ENCODE results near the gene UBE2H. TPM values are rescaled to one million over a fixed set of nuclear protein-coding genes. Genes with fewer than 3 reads are reported as not detected.

Gene UBE2H
- total RNA-seq, 2 donors from 2014 or later: 92.6 to 93.4 TPM

- peak overlapping the region in 1 of 4 donors; percentile 69 for H3K27ac ChIP-seq
- DNase-seq: no peak
- 88 to 97% methylated on average over 3 of the region's 3 CpGs for WGBS, 2 donors
Observed at GRCh38 chr7:129832701-129833227, 120.0 kb downstream of the UBE2H start.

GRCh38 chr7:129832282-129832681, 120.5 kb downstream of the UBE2H start:
- H3K27me3 ChIP-seq: no peaks in the 10 kb centered on the region
- ATAC-seq (no peak), DNase-seq (no peak)
- intact Hi-C loops (cut with DNase I): loop anchor here (10.0 kb wide), 1 partner anchor 183 kb away; no protein-coding TSS in a partner anchor
- peak overlapping the region in 2 of 4 donors; percentile 40 to 69 for H3K27ac ChIP-seq
- H3K4me3 ChIP-seq: no peak overlapping the region
- TF ChIP-seq CTCF (IDR thresholded peaks at IDR 0.05): no peak
- TF ChIP-seq POLR2A (IDR thresholded peaks at IDR 0.05): no peak
- WGBS, 2 donors: 91 to 97% methylated on average over 4 of the region's 4 CpGs
- H3K4me1 ChIP-seq: peaks cover 33% of the 10 kb centered on the region
- H3K9me3 ChIP-seq: no peaks in the 10 kb centered on the region
- H3K36me3 ChIP-seq (replicated peaks in 1 of 2; ENCODE audit: insufficient read depth in 1 of 2, low read depth in 2 of 2): peaks cover 0 to 5% of the 10 kb centered on the region in 2 donors

More at GRCh38 chr7:129832701-129833227, 120.0 kb downstream of the UBE2H start:
- TF ChIP-seq CTCF (IDR thresholded peaks at IDR 0.05): no peak
- intact Hi-C loops (cut with DNase I): loop anchor here (10.0 kb wide), 1 partner anchor 182 kb away; no protein-coding TSS in a partner anchor
- peaks cover 0 to 5% of the 10 kb centered on the region in 2 donors for H3K36me3 ChIP-seq (replicated peaks in 1 of 2; ENCODE audit: insufficient read depth in 1 of 2, low read depth in 2 of 2)
- H3K4me1 ChIP-seq: peaks cover 33% of the 10 kb centered on the region
- no peaks in the 10 kb centered on the region for H3K9me3 ChIP-seq
- no peak overlapping the region for H3K4me3 ChIP-seq
- no peaks in the 10 kb centered on the region for H3K27me3 ChIP-seq
- ATAC-seq: no peak

- no peaks in the 10 kb centered on the region for H3K27me3 ChIP-seq
- peak overlapping the region in 3 of 4 donors; percentile 40 to 71 (median 69) for H3K27ac ChIP-seq
- WGBS, 2 donors: 72 to 83% methylated on average over 5 of the region's 5 CpGs
- TF ChIP-seq CTCF (IDR thresholded peaks at IDR 0.05): no peak
- no peak for TF ChIP-seq POLR2A (IDR thresholded peaks at IDR 0.05)
- no peak overlapping the region for H3K4me3 ChIP-seq
- peaks cover 33% of the 10 kb centered on the region for H3K4me1 ChIP-seq
- H3K9me3 ChIP-seq: no peaks in the 10 kb centered on the region
- peak in 1 of 4 donors; percentile 45 for DNase-seq
- ATAC-seq: peak; percentile 71
- H3K36me3 ChIP-seq (replicated peaks in 1 of 2; ENCODE audit: insufficient read depth in 1 of 2, low read depth in 2 of 2): peaks cover 0 to 5% of the 10 kb centered on the region in 2 donors
- intact Hi-C loops (cut with DNase I): loop anchor here (10.0 kb wide), 1 partner anchor 183 kb away; no protein-coding TSS in a partner anchor
Observed at GRCh38 chr7:129831424-129832058, 121.2 kb downstream of the UBE2H start.

GRCh38 chr7:129830949-129831348, 121.8 kb downstream of the UBE2H start:
- Histone ChIP-seq H3K27ac (peak overlapping the region; percentile 40 to 71 (median 62)), H3K27me3 (no peaks in the 10 kb centered on the region), H3K4me1 (peaks cover 34% of the 10 kb centered on the region), H3K4me3 (no peak overlapping the region), H3K9me3 (no peaks in the 10 kb centered on the region), H3K36me3 (replicated peaks in 1 of 2; ENCODE audit: insufficient read depth in 1 of 2, low read depth in 2 of 2) (peaks cover 0 to 5% of the 10 kb centered on the region in 2 donors)
- intact Hi-C loops (cut with DNase I): loop anchor here (10.0 kb wide), 1 partner anchor 184 kb away; no protein-coding TSS in a partner anchor
- ATAC-seq (no peak), DNase-seq (no peak)
- 87 to 88% methylated on average over 8 of the region's 8 CpGs for WGBS, 2 donors
- TF ChIP-seq CTCF (IDR thresholded peaks at IDR 0.05) (no peak), POLR2A (IDR thresholded peaks at IDR 0.05) (no peak)

All from body of pancreas (tissue), 4 donors.